OCI-LY7 (cell line): ENCODE measurements around the gene DTX1.

Experiments
- CTCF ChIP-seq: fragments of 200-600 bp; sonication (generic); conservative IDR thresholded peaks from 2 replicates; pipeline ENCODE4 v1.5.1; 2014; ENCODE audit warnings: mild to moderate bottlenecking, antibody characterized with exemption, low read length, moderate library complexity, mixed read lengths
- EZH2phosphoT487 ChIP-seq: fragments of 200-600 bp; sonication (generic); IDR thresholded peaks from 2 replicates; pipeline ENCODE4 v1.6.1; 2018; ENCODE audit warnings: low read depth, borderline replicate concordance, mild to moderate bottlenecking, mixed run types, antibody characterized with exemption, low read length, moderate library complexity, mixed read lengths

DNA sequence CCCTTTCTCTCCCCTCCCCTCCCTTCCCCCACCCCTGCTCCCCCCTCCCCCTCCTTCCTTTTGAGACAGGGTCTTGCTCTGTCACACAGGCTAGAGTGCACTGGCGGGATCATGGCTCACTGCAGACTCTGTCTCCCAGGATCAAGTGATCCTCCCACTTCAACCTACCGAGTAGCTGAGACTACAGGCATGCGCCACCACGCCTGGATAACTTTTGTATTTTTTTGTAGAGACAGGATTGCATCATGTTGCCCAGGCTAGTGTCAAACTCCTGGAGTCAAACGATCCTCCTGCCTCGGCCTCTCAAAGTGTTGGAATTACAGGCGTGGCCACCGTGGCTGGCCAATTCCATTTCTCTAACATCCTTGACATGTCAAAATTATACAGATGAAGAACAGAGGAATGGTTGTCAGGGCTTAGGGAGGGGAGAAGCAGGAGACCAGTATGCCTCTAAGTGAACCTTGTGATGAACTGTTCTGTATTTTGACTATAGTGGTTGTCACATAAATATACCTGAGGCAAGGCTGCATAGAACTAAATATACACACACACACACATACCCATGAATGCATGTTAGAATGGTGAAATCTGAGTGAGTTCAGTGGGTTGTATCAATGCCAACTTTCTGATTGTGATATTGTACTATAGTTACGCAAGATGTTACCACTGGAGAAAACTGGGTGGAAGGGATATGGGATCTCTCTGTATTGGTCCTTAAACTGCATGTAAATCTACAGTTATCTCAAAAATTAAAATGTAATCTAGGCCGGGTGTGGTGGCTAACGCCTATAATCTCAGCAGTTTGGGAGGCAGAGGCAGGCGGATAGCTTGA is 89.4 kb downstream of the DTX1 start:
- TF ChIP-seq CTCF: no peak
- TF ChIP-seq EZH2phosphoT487: no peak
